Endodermal cell (in vitro differentiated cells): Measurements from ENCODE around the gene TXNDC11. TPM values are rescaled to one million over a fixed set of nuclear protein-coding genes. Genes with fewer than 3 reads are reported as not detected.

ENCODE experiments used
- DNase-seq: peaks from one replicate; pipeline ENCODE4 v3.0.0-alpha.2; 2017
- H3K27ac ChIP-seq: 2 replicates; pipeline ENCODE4 v1.5.1; 2013; ENCODE audit warnings: mild to moderate bottlenecking, low read depth, low read length, moderate library complexity
- H3K27me3 ChIP-seq: 2 replicates; pipeline ENCODE4 v1.6.1; 2013; ENCODE audit warnings: mild to moderate bottlenecking, low read length, moderate library complexity; ENCODE audit not compliant: insufficient read depth, control insufficient read depth, poor library complexity, severe bottlenecking
- H3K36me3 ChIP-seq: 2 replicates; pipeline ENCODE4 v1.7.0; 2013; ENCODE audit warnings: mild to moderate bottlenecking, low read length, moderate library complexity; ENCODE audit not compliant: control insufficient read depth, insufficient read depth
- H3K4me1 ChIP-seq: one replicate; pipeline ENCODE4 v1.7.0; 2013; ENCODE audit warnings: low read length; ENCODE audit not compliant: control insufficient read depth, insufficient read depth
- H3K4me3 ChIP-seq: 2 replicates; pipeline ENCODE4 v1.5.1; 2013; ENCODE audit warnings: mild to moderate bottlenecking, low read length, moderate library complexity
- H3K9ac ChIP-seq: 2 replicates; pipeline ENCODE4 v1.6.1; 2013; ENCODE audit warnings: mild to moderate bottlenecking, low read length, moderate library complexity; ENCODE audit not compliant: poor library complexity, severe bottlenecking; ENCODE audit errors: extremely low read depth
- H3K9me3 ChIP-seq: 2 replicates; pipeline ENCODE4 v1.6.1; 2013; ENCODE audit warnings: mild to moderate bottlenecking, low read length, moderate library complexity; ENCODE audit not compliant: control insufficient read depth
- H3K27ac Mint-ChIP-seq: 2 replicates; pipeline ENCODE4 v1.8.0; 2020; ENCODE audit warnings: mixed read lengths
- H3K27me3 Mint-ChIP-seq: 2 replicates; pipeline ENCODE4 v1.8.0; 2021; ENCODE audit warnings: mild to moderate bottlenecking, mixed read lengths; ENCODE audit not compliant: insufficient read depth
- H3K36me3 Mint-ChIP-seq: 2 replicates; pipeline ENCODE4 v1.8.0; 2020; ENCODE audit warnings: low read depth, mixed read lengths
- H3K4me1 Mint-ChIP-seq: 2 replicates; pipeline ENCODE4 v1.8.0; 2020; ENCODE audit warnings: mixed read lengths
- H3K4me3 Mint-ChIP-seq: 2 replicates; pipeline ENCODE4 v1.8.0; 2020; ENCODE audit warnings: mild to moderate bottlenecking, moderate library complexity, mixed read lengths
- H3K9me3 Mint-ChIP-seq: 2 replicates; pipeline ENCODE4 v1.8.0; 2020; ENCODE audit warnings: mild to moderate bottlenecking, mixed read lengths
- WGBS, 2 experiments: methylation state at CpG; one replicate each; pipeline versions ENCODE4 v1.1.5 to v1.1.7; 2013; ENCODE audit warnings: missing lambda C conversion rate in 2 of 2, mixed read lengths in 1 of 2; ENCODE audit not compliant: insufficient coverage in 1 of 2, insufficient read length in 1 of 2; 5-methylcytosine and 5-hydroxymethylcytosine counted together
- total RNA-seq, 2 donors: library from RNA; stranded (reverse); fragmentation: NEBNext Ultra II Directional in 1 of 2; extraction: Animal tissue kit (Norgen Biotek cat#: 25700) in 1 of 2; gene quantifications; 2 replicates in 1 of 2; 3 replicates in 1 of 2; pipeline ENCODE4 v1.2.1, GENCODE V29; 2021
- TF ChIP-seq, protein P1 (sequence below): fragments of 200-600 bp; sonication (generic); conservative IDR thresholded peaks from 2 replicates; pipeline ENCODE4 v1.5.0; 2021; ENCODE audit warnings: antibody characterized with exemption, mild to moderate bottlenecking

Gene TXNDC11
- total RNA-seq, 2 donors from 2014 or later = 16.4 to 20.8 TPM

DNA sequence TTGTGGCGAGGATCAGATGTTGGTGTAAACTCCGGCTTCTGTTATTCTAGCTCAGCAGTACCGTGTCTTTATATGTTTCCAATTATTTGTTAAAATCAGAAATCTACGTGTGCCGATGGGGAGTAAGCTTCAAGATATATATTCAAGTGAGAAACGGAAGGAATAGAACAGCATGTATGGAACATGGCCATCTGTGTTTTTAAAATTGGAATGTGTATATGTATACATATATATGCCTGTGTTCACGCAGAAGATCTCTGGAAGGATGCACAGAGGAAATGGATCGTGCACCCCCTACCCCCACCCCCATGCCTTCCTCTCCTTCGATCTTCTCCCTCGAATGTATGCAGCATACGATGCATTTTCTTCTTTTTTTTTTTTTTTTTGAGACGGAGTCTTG is 82.1 kb downstream of the TXNDC11 start:
- no peaks in the 10 kb centered on the region for H3K4me1 ChIP-seq
- TF ChIP-seq, protein P1, sequence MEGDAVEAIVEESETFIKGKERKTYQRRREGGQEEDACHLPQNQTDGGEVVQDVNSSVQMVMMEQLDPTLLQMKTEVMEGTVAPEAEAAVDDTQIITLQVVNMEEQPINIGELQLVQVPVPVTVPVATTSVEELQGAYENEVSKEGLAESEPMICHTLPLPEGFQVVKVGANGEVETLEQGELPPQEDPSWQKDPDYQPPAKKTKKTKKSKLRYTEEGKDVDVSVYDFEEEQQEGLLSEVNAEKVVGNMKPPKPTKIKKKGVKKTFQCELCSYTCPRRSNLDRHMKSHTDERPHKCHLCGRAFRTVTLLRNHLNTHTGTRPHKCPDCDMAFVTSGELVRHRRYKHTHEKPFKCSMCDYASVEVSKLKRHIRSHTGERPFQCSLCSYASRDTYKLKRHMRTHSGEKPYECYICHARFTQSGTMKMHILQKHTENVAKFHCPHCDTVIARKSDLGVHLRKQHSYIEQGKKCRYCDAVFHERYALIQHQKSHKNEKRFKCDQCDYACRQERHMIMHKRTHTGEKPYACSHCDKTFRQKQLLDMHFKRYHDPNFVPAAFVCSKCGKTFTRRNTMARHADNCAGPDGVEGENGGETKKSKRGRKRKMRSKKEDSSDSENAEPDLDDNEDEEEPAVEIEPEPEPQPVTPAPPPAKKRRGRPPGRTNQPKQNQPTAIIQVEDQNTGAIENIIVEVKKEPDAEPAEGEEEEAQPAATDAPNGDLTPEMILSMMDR = no peak
- no peak overlapping the region for H3K9ac ChIP-seq
- no peak overlapping the region for H3K4me3 Mint-ChIP-seq
- no peaks in the 10 kb centered on the region for H3K36me3 ChIP-seq
- WGBS, 2 experiments = 85 to 87% methylated on average over 7 to 12 of the region's 12 CpGs
- no peaks in the 10 kb centered on the region for H3K27me3 ChIP-seq
- H3K36me3 Mint-ChIP-seq = no peaks in the 10 kb centered on the region
- H3K27me3 Mint-ChIP-seq = no peaks in the 10 kb centered on the region
- no peak for DNase-seq
- no peaks in the 10 kb centered on the region for H3K9me3 Mint-ChIP-seq
- H3K4me1 Mint-ChIP-seq = peaks cover 2% of the 10 kb centered on the region
- H3K27ac ChIP-seq = no peak overlapping the region
- H3K9me3 ChIP-seq = no peaks in the 10 kb centered on the region
- H3K4me3 ChIP-seq = no peak overlapping the region
- no peak overlapping the region for H3K27ac Mint-ChIP-seq

- H3K36me3 Mint-ChIP-seq = no peaks in the 10 kb centered on the region
- no peaks in the 10 kb centered on the region for H3K9me3 Mint-ChIP-seq
- peak overlapping the region; percentile 32 for H3K27ac Mint-ChIP-seq
- Histone ChIP-seq H3K4me1 (no peaks in the 10 kb centered on the region), H3K27me3 (no peaks in the 10 kb centered on the region), H3K36me3 (no peaks in the 10 kb centered on the region), H3K9ac (no peak overlapping the region), H3K27ac (no peak overlapping the region), H3K9me3 (no peaks in the 10 kb centered on the region), H3K4me3 (no peak overlapping the region)
- no peak overlapping the region for H3K4me3 Mint-ChIP-seq
- DNase-seq = peak; percentile 65
- 77 to 90% methylated on average over 5 to 19 of the region's 19 CpGs for WGBS, 2 experiments
- H3K27me3 Mint-ChIP-seq = no peaks in the 10 kb centered on the region
- TF ChIP-seq, protein P1 = no peak
- H3K4me1 Mint-ChIP-seq = no peaks in the 10 kb centered on the region
Measured at GRCh38 chr16:11658896-11659708, 83.6 kb downstream of the TXNDC11 start.

DNA sequence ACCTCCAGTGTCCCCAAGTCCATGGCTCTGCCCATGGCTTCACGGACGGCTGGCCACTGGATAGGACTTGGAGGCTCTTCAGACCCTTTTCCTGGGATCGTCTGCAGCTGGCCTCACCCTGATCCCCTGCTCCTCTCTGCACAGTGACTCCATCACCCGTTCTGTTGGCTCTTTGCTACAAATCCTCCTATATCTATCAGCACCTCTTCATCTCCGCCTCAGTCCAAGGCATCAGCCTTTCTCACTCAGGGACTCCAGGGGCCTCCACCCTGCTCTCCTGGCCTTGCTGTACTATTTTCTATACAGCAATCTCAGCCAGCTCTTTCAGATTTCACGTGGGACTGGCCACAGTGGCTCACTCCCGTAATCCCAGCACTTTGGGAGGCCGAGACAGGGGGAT is 85.1 kb downstream of the TXNDC11 start:
- Mint-ChIP-seq H3K9me3 (no peaks in the 10 kb centered on the region), H3K27me3 (no peaks in the 10 kb centered on the region), H3K4me1 (no peaks in the 10 kb centered on the region), H3K4me3 (no peak overlapping the region), H3K36me3 (no peaks in the 10 kb centered on the region), H3K27ac (no peak overlapping the region)
- no peaks in the 10 kb centered on the region for H3K9me3 ChIP-seq
- H3K27ac ChIP-seq = no peak overlapping the region
- H3K36me3 ChIP-seq = no peaks in the 10 kb centered on the region
- H3K4me3 ChIP-seq = no peak overlapping the region
- no peak for DNase-seq
- TF ChIP-seq, protein P1 = no peak
- H3K27me3 ChIP-seq = no peaks in the 10 kb centered on the region
- H3K4me1 ChIP-seq = no peaks in the 10 kb centered on the region
- WGBS, 2 experiments = 90% methylated on average over 5 to 8 of the region's 8 CpGs
- no peak overlapping the region for H3K9ac ChIP-seq
